HG03095 (cell line): Measurements from ENCODE around the gene HECTD4.
"Not testable (repeated sequence)": the region's sequence is repeated elsewhere in the genome, so short reads cannot be mapped to it uniquely, and the experiment has no call there.

Experiments
- ATAC-seq: cut with Tn5 transposase; IDR thresholded peaks from one replicate; pipeline ENCODE4 v1.9.1; 2021; ENCODE audit warnings: moderate library complexity; ENCODE audit not compliant: unreplicated experiment

The HECTD4 gene

DNA sequence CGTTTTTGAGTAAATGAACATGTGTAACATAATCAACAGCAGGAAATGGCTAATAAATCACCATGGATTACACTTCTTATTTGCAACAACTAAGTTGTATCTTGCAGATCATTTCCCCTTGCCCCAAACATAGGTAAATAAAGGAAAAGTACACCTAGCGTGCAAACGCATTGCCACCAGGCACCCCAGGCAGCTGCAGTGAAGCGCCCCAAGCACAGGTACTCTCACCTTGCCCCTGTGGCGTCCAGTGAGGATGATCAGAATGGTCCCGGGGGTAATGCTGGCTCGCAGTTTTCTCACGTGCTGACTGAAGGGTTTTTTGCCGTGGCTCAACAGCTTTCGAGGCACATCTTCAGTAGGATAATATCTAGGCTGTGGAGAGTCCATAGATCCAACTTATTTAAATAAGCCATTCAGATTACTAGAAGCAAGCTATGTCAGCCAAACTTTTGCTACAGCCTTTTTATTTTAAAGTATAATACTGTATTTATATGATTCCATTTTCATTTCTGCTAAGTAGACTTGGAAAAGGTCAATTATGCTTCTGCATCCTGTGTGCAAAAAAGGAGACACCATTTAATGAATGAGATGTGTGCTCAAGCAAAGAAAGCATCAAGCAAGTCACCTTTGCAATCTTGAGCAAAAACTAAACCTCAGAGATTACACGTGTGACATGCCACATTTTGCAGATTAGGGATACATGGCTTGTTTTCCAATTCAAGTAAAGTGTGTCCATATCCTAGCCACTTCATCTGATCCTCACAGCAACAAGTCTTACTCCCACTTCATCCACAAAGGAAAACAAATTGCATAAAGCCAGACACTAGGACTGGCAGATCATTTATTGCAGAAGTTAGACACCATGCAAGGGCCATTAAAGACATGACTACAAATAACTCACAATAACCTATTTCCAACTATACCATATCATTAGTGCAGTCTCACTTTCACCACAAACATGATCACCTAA lies 24.6 kb upstream of the HECTD4 start:
- ATAC-seq = no peak

GRCh38 chr12:112401903-112402498 lies 19.8 kb upstream of the HECTD4 start:
- ATAC-seq = no peak

GRCh38 chr12:112401054-112401453 lies 18.8 kb upstream of the HECTD4 start:
- ATAC-seq = no peak

GRCh38 chr12:112393328-112393727 lies 11.1 kb upstream of the HECTD4 start:
- no peak for ATAC-seq

- not testable (repeated sequence) for ATAC-seq
Observed at GRCh38 chr12:112389922-112390654, 7.9 kb upstream of the HECTD4 start.

DNA sequence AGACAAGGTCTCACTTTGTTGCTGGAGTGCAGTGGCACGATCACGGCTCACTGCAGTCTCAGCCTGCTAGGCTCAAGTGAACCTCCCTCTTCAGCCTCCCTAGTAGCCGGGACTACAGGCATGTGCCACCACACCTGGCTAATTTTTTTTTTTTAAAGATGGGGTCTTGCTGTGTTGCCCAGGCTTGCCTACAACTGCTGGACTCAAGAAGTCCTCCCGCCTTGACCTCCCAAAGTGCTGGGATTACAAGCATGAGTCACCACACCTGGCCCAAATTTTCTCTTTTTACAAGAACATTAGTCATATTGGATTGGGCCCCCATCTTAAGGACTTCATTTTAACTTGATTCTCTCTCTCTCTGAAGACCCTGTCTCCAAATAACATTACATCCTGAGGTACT lies 7.0 kb upstream of the HECTD4 start:
- ATAC-seq = no peak

- ATAC-seq = no peak
Observed at GRCh38 chr12:112386726-112387125, 4.5 kb upstream of the HECTD4 start.

- ATAC-seq = no peak
Observed at GRCh38 chr12:112382866-112383265, 635 bp upstream of the HECTD4 start.

DNA sequence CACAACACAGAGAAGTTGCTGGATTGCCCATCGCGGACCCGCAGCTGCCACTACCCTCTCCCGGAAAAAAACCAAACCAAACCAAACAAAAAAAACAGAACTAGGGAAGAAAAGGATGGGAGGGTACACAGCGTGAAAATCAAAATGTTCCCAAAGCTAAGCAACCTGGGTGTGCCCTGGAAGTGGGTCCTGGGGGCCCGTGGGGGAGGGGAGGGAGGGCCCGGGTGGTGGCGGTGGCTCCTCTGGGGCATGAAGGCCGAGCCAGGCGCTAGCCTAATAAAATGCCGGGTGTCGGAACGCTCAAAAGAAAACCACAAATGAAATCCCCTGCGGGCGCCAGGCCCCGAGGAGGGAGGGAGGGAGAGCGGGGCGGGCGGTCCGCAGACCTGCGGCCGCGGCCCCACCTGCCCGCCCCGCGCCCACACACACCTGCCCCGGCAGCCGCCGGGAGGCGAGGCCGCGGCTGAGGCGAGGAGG lies 787 bp downstream of the HECTD4 start:
- ATAC-seq = peak; percentile 41

GRCh38 chr12:112380663-112381405 lies 1.4 kb downstream of the HECTD4 start:
- ATAC-seq = no peak

- no peak for ATAC-seq
Observed at GRCh38 chr12:112375105-112375504, 7.1 kb downstream of the HECTD4 start.

DNA sequence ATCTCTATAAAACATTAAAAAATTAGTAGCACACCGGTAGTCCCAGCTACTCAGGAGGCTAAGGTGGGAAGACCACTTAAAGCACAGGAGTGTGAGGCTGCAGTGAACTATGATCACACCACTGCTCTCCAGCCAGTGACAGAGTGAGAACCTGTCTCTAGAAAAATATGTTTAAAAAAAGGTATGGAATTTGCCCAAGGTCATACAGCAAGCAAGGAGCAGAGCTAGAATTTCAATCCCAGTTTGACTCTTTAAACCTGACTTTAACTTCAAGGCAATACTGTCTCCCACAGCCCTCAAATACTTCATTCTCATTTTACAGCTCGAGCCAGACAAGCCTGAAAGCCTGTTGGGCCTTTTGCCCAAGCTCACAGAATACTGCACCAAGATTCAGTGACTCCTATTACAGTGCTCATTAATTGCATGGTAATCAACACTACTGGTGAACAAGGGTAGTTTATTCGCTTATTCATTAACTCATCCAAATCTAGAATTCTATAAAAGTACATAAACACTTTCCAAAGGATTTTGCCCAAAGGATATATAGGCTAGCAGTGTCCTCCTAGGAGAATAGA lies 8.0 kb downstream of the HECTD4 start:
- no peak for ATAC-seq

- ATAC-seq = no peak
Observed at GRCh38 chr12:112370868-112371510, 11.2 kb downstream of the HECTD4 start.

- ATAC-seq = no peak
Observed at GRCh38 chr12:112370199-112370598, 12.0 kb downstream of the HECTD4 start.

- ATAC-seq = no peak
Observed at GRCh38 chr12:112368856-112369255, 13.4 kb downstream of the HECTD4 start.

- ATAC-seq = no peak
Observed at GRCh38 chr12:112367965-112368364, 14.3 kb downstream of the HECTD4 start.

- no peak for ATAC-seq
Observed at GRCh38 chr12:112362310-112362709, 19.9 kb downstream of the HECTD4 start.

- no peak for ATAC-seq
Observed at GRCh38 chr12:112361271-112361670, 21.0 kb downstream of the HECTD4 start.

DNA sequence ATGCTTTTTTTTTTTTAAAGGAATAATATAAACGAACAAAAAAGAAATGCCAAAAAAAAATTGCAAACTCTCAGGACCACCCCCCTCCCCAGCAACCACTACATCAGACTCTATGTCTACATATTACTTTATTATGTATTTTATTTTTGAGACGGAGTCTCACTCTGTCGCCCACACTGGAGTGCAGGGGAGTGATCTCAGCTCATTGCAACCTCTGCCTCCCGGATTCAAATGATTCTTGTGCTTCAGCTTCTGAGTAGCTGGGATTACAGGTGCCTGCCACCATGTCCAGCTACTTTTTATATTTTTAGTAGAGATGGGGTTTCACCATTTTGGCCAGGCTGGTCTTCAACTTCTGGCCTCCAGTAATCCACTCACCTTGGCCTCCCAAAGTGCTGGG lies 22.9 kb downstream of the HECTD4 start:
- ATAC-seq = no peak

- ATAC-seq = no peak
Observed at GRCh38 chr12:112357214-112357613, 25.0 kb downstream of the HECTD4 start.
